HepG2 (cell line): ENCODE measurements around the gene GNMT. TPM values are rescaled to one million over a fixed set of nuclear protein-coding genes. Genes with fewer than 3 reads are reported as not detected.

ENCODE experiments used
- GTF2F1 ChIP-seq: fragments of 150-350 bp; IDR thresholded peaks from 2 replicates; pipeline ENCODE4 v1.6.1; 2014; ENCODE audit warnings: low read length
- SIX1 ChIP-seq: sonication (generic); formaldehyde crosslinking; IDR thresholded peaks from 2 replicates; pipeline ENCODE4 v1.4.0; 2020; ENCODE audit warnings: missing genetic modification reagents, borderline replicate concordance
- ZBTB40 ChIP-seq, 2 experiments: fragments of 450-650 bp in 1 of 2; sonication (generic) in 1 of 2; formaldehyde crosslinking in 1 of 2; IDR thresholded peaks; 2 replicates each; pipeline versions ENCODE4 v1.6.1 to v1.8.0; 2016 to 2022; ENCODE audit warnings: antibody characterized with exemption in 1 of 2, mild to moderate bottlenecking in 1 of 2, missing genetic modification reagents in 1 of 2
- ZNF598 ChIP-seq: sonication (generic); formaldehyde crosslinking; IDR thresholded peaks from 2 replicates; pipeline ENCODE4 v1.5.1; 2020; ENCODE audit warnings: mild to moderate bottlenecking, missing genetic modification reagents, borderline replicate concordance
- ZNF747 ChIP-seq: sonication (generic); formaldehyde crosslinking; IDR thresholded peaks from 2 replicates; pipeline ENCODE4 v1.8.1; 2023; ENCODE audit warnings: missing genetic modification reagents, mild to moderate bottlenecking, borderline replicate concordance
- polyA plus RNA-seq, 8 experiments: library from polyadenylated mRNA; depleted of rRNA in 3 of 8; stranded (reverse) in 7 of 8; unstranded in 1 of 8; fragments of >200 nt; fragmentation: Illumina TruSeq in 4 of 8; extraction: Trizol in 4 of 8; gene quantifications; 2 replicates each; pipeline versions ENCODE4 v1.2.1 to v1.2.3, GENCODE V29; 2011 to 2016; ENCODE audit warnings: low read depth in 4 of 8, missing spikeins in 1 of 8, mixed read lengths in 1 of 8; ENCODE audit not compliant: insufficient read depth in 1 of 8
- total RNA-seq, 5 experiments: library from RNA; depleted of rRNA; stranded (reverse); fragments of >200 nt; fragmentation: Illumina TruSeq; extraction: Trizol; gene quantifications; 2 replicates each; pipeline ENCODE4 v1.2.3, GENCODE V29; 2016; ENCODE audit warnings: low read depth in 1 of 5

Gene GNMT
- total and polyA plus RNA-seq, 2 of the 13 experiments (the other 11 are each of a cell fraction or from before 2014, with no cell fraction given): 2.8 to 7.0 TPM

DNA sequence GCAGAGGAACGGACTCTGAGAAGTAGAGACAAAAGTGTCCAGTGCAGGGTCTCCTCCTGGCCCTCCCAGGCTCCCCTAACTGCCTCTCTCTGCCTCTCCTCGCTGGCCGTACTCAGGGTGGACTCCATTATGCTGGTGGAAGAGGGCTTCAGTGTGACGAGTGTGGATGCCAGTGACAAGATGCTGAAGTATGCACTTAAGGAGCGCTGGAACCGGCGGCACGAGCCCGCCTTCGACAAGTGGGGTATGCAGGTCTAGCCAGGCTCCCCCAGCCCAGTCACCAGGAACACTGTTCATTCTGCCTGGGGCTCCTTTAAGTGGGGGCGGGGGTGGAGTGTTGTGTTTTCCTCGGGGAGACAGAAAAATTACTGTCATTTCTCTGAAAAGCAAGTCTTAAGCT lies 1.5 kb downstream of the GNMT start (continued):
- no peak for TF ChIP-seq ZBTB40 (IDR thresholded peaks at IDR 0.05)
- TF ChIP-seq ZBTB40 (CRISPR knock-in tag; IDR thresholded peaks at IDR 0.05): no peak
- no peak for TF ChIP-seq ZNF747 (CRISPR knock-in tag)
- TF ChIP-seq ZNF598 (CRISPR knock-in tag): no peak
- TF ChIP-seq SIX1: no peak
- no peak for TF ChIP-seq GTF2F1
